Measurements from ENCODE around the gene ADI1.
A peak's percentile ranks its signal among the peaks of the same experiment; 100 is the strongest.
"Not testable (repeated sequence)": the region's sequence is repeated elsewhere in the genome, so short reads cannot be mapped to it uniquely, and the experiment has no call there.

The ADI1 gene

DNA sequence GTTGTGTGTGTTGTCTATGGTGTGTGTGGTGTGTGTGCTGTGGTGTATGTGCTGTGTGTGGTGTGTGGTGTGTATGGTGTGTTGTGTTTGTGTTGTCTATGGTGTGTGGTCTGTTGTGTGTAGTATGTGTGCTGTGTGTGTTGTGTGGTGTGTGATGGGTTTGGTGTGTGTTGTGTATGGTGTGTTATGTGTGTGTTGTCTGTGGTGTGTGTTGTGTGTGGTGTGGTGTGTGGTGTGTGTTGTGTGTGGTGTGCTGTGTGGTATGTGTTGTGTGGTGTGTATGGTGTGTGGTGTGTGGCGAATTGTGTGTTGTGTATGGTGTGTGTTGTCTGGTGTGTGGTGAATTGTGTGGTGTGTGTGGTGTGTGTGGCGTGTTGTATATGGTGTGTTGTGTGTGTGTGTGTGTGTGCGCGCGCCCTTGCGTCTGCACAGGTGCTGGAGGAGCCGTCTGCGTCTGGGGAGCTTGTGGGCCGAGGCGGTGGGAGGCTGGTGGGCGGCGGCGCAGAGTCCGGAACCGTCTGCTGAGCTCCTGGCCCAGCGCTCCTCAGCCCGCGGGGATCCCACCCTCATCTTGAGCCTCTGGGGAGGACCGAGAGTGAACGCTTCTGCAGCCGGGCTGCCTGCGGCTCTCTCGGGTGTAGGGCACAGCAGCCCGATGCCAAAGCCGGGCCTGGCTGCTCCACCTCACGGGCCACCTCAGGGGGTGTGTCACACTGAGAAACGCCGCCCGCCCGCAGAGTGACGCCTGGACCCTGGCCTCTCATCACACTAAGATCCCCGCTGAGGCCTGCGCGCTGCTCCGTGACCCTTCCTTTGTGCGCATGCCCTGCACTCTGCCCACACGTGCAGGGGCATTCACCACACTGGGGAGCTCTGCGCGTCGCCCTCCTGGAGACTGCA lies 8.8 kb upstream of the ADI1 start:
- no peak for DNase-seq

DNA sequence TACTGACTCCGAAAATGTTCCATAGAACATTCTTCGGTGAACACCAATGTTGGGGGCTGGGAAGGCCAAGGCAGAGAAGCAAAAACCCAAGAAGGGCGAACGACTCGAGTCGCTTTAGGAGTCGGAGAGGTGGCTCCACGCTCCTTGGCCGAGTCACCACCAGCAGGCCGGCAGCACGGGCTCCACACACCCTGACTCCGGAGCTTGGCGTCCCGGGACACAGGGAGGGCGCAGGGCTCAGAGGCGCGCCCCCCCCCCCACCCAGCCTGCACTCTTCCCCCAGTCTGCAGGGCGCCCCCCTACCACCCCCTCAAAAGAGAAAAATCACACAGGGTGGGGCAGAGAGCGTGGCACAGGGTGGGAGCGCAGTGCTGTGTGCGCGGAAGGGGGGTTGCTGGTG lies 7.5 kb upstream of the ADI1 start:
- no peak for DNase-seq

DNA sequence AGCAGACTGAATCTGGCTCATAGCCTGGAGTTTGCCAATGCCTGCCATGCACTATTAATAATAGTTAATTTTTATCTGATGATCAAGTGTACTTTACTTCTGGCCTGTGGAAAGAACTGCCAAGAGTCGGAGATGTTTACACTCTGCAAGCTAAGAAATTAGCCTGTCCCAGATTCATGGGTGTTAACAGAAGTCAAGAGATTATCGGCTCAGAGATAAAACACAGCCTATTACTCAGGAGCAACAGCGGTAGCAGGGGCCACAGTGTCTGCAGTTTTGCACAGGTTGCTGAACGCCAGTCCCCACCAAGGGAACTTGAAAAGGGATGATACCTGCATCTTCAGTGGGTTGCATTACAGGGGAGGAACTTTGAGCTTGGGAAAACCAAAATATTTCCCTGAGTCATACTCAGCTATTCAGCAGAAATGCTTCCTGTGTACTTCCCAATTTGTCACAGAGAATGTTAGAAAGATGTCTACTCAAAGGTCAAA lies 4.3 kb upstream of the ADI1 start:
- DNase-seq: no peak

DNA sequence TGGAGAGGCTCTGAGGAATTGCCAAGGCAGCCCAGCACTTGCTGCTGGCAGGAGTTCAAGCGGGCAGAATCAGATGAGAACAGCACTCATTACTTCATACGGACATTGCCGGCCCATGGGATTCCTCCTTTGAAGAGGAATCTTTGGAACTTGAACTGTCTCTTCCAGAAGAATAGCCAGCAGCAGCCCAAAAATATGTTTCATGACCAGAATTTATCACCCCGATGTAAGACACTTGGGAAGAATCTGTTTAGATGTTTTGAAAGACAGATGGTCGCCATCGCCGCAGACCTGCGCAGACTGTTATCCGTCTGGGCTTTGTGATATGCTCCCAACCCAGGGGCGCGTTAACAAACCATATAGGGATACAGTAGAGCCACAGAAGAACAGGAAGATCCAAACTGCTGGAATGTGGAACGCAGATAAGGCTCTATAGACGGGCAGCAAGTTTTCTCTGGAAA lies 3.7 kb upstream of the ADI1 start:
- DNase-seq: no peak

DNA sequence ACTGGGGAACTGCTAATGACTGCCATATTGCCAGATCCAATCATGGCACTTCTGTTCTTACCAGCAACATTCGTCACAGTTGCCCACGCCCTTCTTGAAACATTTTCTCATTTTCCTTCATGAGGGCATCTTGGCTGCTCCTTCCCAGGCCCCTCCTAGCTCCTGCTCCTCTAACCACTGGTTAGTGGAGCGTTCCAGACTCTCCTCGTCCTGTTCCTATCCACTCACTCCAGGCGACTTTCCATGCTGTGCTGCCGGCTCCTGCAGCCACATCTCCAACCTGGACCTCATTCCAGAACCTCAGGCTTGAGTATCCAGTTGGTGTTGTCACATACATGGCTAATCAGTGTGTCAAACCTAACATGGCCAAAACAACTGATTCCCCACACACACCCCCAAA lies 1.3 kb upstream of the ADI1 start:
- DNase-seq: peak; percentile 25

DNA sequence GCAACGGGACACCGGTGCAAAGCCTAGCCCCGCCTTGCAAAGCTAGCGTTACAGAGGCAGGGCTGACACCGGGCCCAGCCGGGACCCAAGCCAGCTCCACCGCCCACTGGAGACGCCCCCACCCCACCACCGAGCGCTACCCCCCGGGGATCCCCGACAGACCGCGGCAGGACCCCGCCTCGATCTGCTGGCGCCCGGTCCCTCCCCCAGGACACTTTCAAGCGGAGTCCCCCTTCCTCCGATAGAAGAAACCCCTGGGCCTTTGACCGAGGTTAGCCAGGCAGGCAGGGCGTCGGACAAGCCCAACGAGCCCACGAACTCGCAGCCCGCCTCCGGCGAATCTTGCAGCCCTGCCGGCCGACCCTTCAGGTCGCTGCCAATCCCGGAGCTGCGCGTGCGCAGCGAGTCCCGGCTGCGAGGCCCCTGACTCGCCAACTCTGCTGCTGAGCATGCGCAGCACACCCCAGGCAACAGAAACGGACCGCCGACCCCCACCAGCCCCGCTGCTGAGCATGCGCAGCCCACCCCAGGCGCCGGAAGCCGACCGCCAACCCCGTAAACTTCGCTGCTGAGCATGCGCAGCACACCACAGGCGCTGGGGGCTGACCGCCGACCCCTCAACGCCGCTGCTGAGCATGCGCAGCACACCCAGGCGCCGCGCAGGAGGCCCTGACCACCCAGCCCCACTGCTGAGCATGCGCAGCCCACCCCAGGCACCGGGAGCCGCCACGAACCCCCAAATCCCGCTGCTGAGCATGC lies 656 bp downstream of the ADI1 start:
- DNase-seq: peak; percentile 97

DNA sequence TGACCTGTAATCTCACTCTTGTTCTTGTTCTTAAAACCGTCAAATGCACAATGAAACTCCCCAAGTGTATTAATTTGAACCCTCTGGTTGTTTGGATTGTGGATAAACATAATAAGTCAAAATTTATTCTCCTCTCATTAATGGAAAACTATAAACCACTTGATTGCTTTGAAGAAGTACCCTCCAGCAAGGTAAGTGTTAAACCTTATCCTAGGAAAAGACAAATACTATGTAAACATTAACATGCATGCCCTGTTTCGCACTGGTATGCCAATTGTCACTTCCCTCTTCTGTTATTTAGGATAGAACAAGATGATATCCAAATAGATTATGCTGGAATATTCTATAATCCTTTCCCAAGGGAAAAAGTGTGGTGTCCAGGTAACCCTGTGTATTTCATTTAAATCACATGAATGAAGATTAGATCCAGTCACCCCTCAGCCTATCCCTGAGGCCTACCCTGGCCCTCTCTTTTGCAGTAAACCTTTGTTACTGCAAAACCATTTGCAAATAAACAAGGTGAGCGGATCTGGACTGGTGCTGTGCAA lies 1.3 kb downstream of the ADI1 start:
- DNase-seq: no peak

DNA sequence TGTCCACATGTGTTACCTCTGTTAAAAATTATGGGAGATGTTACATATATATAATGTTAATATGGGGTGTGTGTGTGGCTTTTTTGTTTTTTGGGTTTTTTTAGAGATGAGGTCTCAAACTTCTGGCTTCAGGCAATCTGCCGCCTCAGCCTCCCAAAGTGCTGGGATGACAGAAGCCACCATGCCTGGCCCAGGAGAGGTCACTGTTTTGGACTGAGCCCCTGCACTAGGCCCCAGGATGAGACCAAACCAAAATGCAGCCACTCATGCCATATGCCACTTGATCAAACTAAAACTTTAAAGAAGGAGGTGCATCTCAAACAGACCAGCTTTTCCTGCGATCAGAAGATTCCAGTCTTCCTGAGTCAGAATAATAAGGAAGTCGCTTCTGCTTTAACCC lies 2.5 kb downstream of the ADI1 start:
- DNase-seq: no peak

DNA sequence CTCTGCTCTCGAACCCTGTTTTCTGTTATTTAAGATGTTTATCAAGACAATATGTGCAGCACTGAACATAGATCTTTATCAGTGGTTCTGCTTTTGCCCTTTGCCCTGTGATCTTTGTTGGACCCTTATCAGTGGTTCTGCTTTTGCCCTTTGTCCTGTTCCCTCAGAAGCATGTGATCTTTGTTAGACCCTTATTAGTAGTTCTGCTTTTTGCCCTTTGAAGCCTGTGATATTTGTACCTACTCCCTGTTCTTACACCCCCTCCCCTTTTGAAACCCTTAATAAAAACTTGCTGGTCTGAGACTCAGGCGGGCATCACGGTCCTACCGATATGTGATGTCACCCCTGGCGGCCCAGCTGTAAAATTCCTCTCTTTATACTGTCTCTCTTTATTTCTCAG lies 3.9 kb downstream of the ADI1 start:
- not testable (repeated sequence) for DNase-seq

DNA sequence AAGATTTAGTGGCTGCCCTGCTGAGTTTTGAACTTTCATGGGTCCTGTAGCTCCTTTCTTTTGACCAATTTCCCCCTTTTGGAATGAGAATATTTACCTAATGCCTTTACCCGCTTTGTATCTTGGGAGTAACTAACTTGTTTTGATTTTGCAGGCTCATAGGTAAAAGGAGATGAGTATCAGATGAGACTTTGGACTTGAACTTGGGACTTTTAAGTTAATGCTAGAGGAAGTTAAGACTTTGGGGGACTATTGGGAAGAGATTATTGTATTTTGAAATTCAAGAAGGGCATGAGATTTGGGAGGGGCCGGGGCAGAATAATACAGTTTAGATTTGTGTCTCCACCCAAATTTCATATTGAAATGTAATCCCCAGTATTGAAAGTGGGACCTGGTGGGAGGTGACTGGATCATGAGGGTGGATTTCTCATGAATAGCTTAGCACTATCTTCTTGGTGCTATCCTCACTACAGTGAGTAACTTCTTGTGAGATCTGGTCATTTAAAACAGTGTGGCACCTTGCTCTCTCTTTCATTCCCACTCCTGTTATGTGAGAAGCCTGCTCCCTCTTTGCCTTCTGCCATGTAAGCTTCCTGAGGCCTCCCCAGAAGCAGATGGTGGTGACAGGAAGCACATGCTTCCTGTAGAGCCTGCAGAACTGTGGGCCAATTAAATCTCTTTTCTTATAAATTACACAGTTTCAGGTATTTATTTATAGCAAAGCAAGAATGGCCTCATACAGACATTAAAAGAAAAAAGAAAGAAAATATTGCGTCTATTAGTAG lies 6.1 kb downstream of the ADI1 start:
- no peak for DNase-seq

DNA sequence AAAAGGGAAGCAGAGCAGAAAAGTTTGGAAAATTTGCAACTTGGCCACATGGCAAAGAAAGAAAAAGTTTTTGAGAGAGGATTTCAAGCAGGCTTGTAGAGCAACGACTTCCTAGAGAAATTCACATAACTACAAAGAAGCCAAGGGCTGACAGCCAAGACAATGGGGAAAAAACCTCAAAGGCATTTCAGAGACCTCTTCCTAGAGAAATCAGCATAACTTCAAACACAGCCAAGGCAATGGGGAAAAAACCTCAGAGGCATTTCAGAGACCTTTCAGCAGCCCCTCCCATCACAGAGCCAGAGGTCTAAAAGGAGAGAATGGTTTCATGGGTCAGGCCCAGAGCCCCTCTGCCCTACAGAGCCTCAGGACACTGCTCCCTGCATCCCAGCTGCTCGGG lies 7.2 kb downstream of the ADI1 start:
- DNase-seq: no peak

DNA sequence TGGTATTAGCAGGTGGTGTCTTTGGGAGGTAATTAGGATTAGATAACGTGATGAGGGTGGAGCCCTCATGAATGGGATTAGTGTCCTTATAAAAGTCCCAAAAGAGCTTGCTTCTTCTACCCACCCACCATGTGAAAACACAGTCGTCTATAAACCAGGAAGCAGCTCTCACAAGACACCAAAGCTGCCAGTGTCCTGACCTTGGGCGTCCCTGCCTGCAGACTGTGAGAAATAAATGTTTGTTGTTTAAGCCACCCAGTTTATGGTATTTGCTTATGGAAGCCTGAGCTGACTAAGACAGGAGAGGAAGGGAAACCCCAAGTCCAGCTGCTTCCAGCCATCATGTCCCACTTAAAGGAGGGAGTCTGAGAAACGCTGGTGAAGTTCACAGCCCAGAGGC lies 13.6 kb downstream of the ADI1 start:
- no peak for DNase-seq

DNA sequence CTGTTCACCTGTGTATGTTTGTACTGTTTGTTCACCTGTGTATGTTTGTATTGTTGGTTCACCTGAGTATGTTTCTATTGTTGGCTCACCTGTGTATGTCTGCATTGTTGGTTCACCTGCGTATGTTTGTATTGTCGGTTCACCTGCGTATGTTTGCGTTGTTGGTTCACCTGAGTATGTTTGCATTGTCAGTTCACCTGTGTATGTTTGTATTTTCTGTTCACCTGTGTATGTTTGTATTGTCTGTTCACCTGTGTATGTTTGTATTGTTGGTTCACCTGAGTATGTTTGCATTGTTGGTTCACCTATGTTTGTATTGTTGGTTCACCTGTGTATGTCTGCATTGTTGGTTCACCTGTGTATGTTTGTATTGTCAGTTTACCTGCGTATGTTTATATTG lies 14.6 kb downstream of the ADI1 start:
- no peak for DNase-seq

DNA sequence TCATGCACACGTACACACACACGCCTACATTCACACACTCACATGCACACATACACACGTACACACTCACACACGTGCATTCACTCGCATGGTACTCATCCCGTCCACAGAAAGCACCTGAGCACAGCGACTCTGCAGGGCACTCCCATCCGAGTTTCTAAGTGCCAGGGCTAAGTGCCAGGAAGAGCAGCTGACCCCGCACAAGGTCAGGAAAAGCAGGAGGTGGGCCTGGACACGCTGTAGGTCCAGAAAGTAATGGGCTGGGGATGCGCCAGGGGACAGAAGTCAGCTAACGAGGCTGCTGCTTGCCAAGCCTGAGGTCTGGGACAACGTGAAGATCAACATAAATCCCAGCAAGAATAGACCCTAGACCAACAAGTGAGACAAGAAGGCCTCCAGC lies 15.8 kb downstream of the ADI1 start:
- no peak for DNase-seq

DNA sequence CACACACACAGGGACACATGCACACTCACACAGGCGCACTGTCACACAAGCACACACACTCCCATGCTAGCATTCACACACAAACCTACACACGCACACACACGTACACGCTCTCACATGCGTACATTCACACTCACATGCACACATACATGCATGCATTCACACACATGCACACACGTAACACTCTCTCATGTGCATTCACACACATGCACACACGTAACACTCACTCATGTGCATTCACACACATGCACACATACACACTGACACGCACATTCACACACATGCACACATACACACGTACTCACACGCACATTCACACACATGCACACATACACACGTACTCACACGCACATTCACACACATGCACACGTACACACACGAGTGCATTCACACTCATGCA lies 16.3 kb downstream of the ADI1 start:
- no peak for DNase-seq

DNA sequence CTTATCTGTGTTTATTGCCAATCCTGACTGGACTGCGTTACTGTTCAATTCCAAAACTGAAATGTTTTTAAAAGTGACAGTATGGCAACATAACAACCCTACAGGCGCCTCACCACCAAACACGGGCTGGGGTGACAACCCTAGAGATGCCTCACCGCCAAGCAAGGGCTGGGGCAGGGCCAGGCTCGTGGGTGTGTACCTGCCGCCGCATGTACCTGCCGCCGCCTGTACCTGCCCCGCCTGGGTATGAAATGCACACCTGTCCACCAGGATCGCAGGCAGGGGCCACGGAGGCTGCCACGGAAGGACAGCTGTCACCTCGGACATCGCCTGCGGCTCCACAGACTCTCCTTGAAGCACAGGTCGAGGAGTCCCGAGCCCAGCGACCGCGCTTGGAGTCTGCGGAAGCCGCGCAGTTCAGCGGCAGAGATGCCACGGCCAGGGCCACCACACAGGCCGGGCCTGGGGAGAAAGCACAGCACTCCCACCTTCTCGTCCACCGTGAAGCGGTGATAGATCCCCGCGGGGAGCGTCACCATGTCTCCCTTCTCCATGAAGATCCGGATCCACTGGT lies 18.9 kb downstream of the ADI1 start:
- no peak for DNase-seq

DNA sequence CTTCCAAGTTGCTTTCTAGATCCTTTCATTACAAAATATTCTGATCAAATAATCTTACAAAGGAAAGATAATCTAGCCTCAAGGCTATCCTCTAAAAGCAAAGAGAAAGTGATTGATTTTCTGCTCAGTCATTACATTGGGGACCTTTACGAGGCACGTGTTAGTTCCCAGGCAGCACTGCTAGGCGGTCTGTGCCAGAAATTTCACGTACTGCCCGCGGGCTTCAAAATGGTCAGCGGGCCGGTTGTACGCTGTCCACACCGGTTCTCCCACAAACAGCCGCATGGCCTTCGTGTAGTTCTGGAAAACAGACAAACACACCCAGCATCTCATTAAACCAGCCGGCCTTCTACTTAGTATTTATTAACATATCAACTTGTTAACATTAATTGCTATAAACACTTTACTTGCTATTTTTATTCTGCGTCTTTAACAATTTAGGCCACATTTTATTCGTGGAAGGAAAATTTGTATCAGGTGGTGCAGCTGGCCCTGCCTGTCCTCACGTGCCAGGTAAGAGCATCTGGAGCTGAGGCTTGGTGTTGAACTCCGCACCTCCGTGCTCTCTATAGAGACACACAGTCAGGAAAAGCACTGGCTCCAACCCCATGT lies 20.4 kb downstream of the ADI1 start:
- DNase-seq: no peak

DNA sequence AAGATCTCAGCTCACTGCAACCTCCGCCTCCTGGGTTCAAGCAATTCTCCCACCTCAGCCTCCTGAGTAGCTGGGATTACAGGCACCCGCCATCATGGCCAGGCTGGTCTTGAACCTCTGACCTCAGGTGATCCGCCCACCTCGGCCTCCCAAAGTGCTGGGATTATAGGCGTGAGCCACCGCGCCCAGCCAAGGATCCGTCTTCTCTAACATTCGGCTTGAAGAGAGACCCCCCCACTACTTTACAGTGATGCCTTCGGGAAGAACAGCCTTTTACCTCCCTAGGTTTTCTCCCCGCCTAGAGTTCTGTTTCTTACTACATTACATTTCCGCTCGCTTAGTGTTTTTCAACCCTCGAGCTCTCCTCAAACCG lies 22.6 kb downstream of the ADI1 start:
- DNase-seq: not testable (repeated sequence)

DNA sequence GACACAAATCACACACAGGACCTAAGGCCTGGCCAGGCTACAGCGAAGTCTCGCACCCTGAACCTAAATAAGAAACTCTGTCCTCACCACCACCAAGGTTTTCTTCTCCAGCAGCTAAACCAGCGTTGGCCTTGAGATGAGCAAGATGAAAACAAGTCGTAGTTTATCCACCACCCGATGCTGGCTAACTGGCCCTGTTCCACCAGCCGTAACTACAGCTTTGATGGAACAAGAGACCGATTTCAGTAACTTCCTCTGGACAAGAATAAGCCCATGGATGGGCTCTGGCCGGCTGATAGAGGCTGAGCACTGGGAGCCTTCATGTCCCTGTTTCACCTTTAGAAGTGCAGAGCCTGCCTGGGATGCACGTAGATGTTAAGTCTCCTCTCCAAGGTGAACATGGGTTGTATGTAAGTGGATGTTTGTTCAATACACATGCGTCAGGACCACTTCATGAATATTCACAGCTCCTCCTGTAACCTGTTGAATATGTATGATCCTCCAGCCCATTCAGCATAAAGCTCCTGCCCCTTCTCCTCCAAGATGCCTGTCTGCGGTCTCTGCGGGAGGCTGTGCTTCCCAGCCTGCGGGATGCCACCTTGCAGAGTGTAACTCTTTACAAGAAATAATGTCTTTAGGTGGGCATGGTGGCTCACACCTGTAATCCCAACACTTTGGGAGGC lies 24.2 kb downstream of the ADI1 start:
- DNase-seq: no peak

DNA sequence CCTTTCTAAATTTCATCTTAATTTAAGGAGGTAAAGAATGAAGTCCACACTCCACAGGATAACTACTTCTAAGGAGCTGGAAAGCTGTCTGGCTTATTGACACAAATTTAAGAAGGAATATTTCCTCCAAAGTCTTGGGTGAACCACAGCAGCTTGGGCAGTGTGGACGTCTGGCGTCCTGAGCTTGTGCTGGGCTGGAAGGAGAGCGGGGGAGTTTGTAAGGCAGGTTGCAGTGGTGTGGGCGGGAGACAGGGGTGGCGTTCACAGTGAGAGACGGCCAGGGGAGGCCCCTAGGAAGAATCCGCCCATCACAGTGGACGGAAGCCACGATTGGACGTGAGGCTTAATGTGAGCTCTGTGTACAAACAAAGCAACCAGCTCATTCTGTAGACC lies 25.7 kb downstream of the ADI1 start:
- DNase-seq: no peak

DNA sequence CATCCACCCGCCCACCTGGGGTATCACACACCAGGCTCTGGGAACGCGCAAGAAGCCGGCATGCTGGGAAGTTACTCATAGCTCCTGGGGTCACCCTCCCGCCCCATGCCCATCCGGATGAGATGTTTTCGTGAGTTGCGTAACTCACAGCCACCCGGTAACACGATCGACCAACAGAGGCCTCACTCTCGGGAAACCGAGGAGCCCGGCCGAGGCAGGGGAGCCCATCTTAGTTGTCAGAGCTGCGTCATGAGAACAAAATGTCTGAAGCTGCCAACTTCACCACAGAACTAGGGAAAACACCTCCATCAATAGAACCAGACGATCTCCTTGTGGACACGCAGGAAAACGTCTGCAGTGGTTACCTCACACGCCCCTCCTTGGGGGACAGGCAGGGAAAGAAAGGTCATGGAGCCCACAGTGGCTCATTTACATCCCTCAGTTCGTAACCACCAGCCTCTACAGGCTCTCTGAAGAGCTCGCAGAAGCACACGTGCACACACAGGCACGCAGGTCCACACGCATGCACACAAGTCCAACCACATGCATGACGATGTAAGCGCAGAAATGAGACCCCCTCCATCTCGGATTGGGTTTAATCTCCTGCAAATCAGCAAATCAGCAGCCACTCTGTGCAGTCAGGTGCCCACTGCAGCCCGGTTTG lies 26.2 kb downstream of the ADI1 start:
- no peak for DNase-seq

Measured in hematopoietic multipotent progenitor cell treated with erythropoietin and hydrocortisone succinate and interleukin-3 and kit ligand, for 6 days (in vitro differentiated cells).